Erythroblast (primary cell): ENCODE measurements around the gene KRTAP13-2.

ENCODE experiments used
- DNase-seq, 2 experiments: peaks; one replicate each; lab custom pipeline; 2025; lab: John Stamatoyannopoulos, UW
- GATA1 ChIP-seq: IDR thresholded peaks from 2 replicates; pipeline ENCODE4 v1.6.1; 2011; ENCODE audit warnings: low read depth, mild to moderate bottlenecking, control low read depth, low read length, moderate library complexity
- POLR2A ChIP-seq: IDR thresholded peaks from 2 replicates; pipeline ENCODE4 v1.6.1; 2011; ENCODE audit warnings: mild to moderate bottlenecking, low read length

The KRTAP13-2 gene

DNA sequence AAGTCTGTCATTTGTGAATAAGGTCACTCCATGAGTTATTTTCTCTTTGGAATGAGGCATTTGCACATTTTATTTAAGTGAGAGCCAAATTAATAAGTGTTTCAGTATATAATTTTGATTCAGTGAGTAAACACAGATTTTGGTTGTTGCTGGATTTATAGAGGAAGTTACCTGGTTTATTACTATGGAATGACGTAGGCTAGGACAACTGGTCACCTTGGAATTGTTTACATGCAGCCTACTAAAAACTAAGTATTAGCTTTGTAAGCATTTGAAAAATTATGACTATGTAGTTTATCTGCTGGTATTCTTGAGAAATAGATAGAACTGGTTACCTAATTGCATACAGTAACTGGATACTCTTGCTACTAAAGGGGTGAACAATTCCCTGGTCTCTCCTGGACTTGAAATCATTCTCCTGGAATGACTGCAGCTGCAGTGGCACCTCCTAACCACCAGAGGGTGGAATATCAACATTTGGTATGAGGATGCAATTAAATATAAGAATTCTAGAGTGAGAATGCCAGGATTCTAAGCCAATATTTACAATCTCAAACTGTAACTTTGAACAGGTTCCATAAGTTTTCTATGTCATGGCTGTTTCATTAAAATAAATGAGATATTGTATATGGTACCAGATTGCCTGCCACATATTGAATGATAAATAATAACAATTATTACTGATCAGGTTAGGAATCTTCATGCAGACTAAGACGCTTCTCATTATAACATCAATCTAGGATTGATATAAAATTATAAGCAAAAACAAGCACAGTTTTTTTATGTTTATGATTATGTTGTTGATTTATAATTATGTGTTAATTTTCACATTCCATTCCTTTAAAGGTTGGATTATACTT lies 31.1 kb downstream of the KRTAP13-2 start:
- DNase-seq = peak; percentile 6 to 36
- TF ChIP-seq GATA1 (no peak), POLR2A (no peak)

DNA sequence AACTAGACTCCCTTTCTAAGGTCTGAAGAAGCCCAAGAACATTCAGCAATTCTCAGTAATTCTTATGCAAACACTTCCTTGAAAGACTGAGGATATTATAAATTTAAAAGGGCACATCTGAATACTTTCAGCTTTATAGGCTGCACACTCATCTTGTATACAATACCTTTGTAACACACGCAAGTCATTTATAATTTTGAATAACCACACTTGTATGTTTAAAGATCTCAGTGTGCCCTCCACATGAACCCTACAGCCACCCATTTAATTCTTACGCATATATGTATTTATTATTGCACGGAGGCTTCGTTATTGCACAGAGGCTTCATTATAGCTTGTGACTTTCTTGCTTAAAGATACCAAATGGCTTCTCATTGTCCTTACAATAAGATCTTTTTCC lies 33.4 kb downstream of the KRTAP13-2 start:
- DNase-seq = no peak
- TF ChIP-seq POLR2A = no peak
- no peak for TF ChIP-seq GATA1

GRCh38 chr21:30337772-30338171 lies 34.3 kb downstream of the KRTAP13-2 start:
- DNase-seq = no peak
- no peak for TF ChIP-seq GATA1
- no peak for TF ChIP-seq POLR2A

DNA sequence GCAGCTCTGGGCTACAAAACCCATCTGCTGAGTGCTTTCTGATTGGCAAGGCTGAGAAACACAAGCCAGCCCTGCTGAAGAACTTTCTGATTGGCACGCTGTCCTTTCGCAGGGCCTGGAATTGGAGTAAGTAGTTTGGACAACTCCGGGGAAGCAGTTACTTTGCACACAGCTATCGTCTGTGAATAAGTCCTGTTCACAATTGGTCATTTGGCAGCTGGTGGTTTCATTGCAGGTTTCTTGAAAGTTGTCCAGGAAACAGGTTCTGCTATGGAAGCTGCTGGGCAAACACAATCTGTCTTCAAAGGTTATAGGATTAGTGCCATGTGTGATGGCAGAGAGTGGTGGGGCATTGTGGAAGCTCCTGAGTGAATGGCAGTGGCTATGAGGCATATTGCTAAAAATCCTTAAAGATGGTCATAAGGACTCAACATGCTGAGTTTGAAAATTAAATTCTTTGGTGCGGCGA lies 34.8 kb downstream of the KRTAP13-2 start, which contains the start of gene KRTAP27-1:
Gene KRTAP27-1, minus strand, starts transcription at position 419 of the 469 bp plus-strand sequence. Its CDS starts 26 bp downstream, at position 393.
- no peak for DNase-seq
- TF ChIP-seq GATA1 = no peak
- no peak for TF ChIP-seq POLR2A

GRCh38 chr21:30336596-30336995 lies 35.5 kb downstream of the KRTAP13-2 start:
- TF ChIP-seq GATA1 = no peak
- TF ChIP-seq POLR2A = no peak
- DNase-seq = no peak

DNA sequence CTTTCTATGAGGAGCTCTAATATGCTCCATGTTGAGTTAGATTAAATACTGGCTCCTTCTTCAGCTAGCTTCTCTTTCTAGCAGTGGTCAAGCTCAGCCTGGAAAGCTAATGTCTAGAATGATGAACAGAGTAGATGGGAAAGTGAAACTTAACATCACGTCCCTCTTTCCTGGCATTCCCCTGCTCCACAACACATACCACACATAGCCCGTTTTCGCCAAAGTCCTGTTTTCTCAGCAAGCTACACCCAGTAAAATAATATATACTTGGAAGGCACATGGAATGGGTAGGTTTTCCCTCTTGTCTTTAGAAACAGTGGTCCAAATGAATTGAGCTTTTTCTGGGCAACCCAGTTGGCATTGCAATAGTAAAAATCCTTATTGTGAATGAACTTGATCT lies 38.3 kb downstream of the KRTAP13-2 start:
- TF ChIP-seq POLR2A (no peak), GATA1 (no peak)

DNA sequence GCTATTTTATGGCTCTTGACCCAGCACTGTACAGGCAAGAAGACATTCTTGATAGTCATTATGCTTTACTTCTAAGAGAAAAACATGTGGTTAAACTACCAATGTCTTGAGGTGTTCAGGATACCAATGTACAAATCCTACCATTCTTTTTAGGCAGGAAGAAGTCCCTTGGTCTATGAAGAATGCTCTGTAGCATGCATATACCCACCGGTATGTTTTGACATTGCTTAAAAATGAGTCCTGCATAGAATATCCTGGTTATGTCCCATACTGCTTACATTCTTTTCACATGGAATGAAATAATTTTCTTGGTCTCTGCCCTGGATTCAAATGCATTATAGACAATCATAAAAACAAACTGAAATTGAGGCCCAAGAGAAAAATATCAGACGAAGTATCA lies 39.4 kb downstream of the KRTAP13-2 start:
- no peak for DNase-seq
- TF ChIP-seq GATA1 = no peak
- TF ChIP-seq POLR2A = no peak

More for the DNA sequence above, 38.3 kb downstream of the KRTAP13-2 start:
- no peak for DNase-seq

DNA sequence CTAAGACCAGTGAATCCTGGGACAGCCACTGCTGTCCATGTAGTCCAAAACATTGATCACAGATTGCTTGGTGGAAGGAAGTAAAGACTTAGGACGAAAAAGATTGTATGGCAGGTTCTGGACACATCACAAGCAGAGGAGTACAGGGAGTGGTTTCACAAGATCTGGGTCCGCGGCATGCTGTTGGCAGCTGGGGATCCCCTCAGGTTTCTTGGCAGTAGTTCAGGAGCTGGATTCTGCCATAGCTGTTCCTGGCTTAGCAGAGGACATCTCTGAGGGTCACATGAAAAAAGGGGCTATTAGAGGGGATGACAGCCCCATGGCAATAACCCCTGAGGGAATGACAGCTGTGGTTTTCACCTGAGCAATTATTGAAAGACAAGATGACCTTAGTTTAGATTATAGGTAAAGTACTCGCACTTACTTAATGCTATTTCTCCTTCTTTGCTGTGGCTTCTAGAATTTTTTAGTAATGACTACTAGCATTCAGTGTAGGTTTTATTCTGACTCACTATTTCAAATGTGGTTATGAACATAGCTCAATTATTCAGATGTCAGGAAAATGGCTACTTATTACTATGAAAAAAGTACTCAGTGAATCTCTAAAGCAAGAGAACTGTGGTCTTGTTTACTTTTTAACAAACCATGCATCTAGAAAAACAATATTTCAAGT lies 42.7 kb downstream of the KRTAP13-2 start:
- DNase-seq = no peak

GRCh38 chr21:30326390-30326789 lies 45.7 kb downstream of the KRTAP13-2 start:
- DNase-seq = no peak
- TF ChIP-seq POLR2A = no peak
- no peak for TF ChIP-seq GATA1

More for the DNA sequence above, 42.7 kb downstream of the KRTAP13-2 start:
- no peak for TF ChIP-seq GATA1
- no peak for TF ChIP-seq POLR2A
